K562 (cell line): ENCODE results near the gene HNRNPLL. TPM values are rescaled to one million over a fixed set of nuclear protein-coding genes. Genes with fewer than 3 reads are reported as not detected.

Source experiments
- ADNP ChIP-seq: fragments of 200-800 bp; sonication (Bioruptor generic); IDR thresholded peaks from 2 replicates; pipeline ENCODE4 v1.6.1; 2016; ENCODE audit warnings: missing genetic modification characterization, missing compliant biosample characterization
- BMI1 ChIP-seq: fragments of 150-350 bp; IDR thresholded peaks from 2 replicates; pipeline ENCODE4 v1.6.1; 2014; ENCODE audit warnings: low read length
- CGGBP1 ChIP-seq: fragments of 250-450 bp; sonication (Bioruptor Pico); IDR thresholded peaks from 2 replicates; pipeline ENCODE4 v1.9.0; 2021; ENCODE audit warnings: mild to moderate bottlenecking
- CTBP1 ChIP-seq: fragments of 450-650 bp; IDR thresholded peaks from 2 replicates; pipeline ENCODE4 v1.6.1; 2016; ENCODE audit warnings: borderline replicate concordance
- HDAC2 ChIP-seq: fragments of 450-650 bp; IDR thresholded peaks from 2 replicates; pipeline ENCODE4 v1.6.1; 2016; ENCODE audit warnings: mild to moderate bottlenecking
- HDAC3 ChIP-seq: fragments of 450-650 bp; IDR thresholded peaks from 2 replicates; pipeline ENCODE4 v1.6.1; 2018; ENCODE audit warnings: borderline replicate concordance, mild to moderate bottlenecking, moderate library complexity; ENCODE audit not compliant: partially characterized antibody
- MNT ChIP-seq, 2 experiments: fragments of 450-650 bp; conservative IDR thresholded peaks; 2 replicates each; pipeline ENCODE4 v1.6.1; 2017; ENCODE audit warnings: mild to moderate bottlenecking in 2 of 2, moderate library complexity in 2 of 2
- POLR2H ChIP-seq: IDR thresholded peaks from 2 replicates; pipeline ENCODE4 v1.6.1; 2016; ENCODE audit warnings: missing genetic modification characterization, low read depth, mild to moderate bottlenecking, control low read depth, missing compliant biosample characterization, moderate library complexity
- RBFOX2 ChIP-seq: fragments of 200-400 bp; formaldehyde crosslinking; IDR thresholded peaks from 2 replicates; pipeline ENCODE4 v1.6.1; 2017; ENCODE audit warnings: low read depth, mild to moderate bottlenecking, low read length, moderate library complexity
- TEAD4 ChIP-seq, 2 experiments: sonication (generic) in 1 of 2; formaldehyde crosslinking in 1 of 2; IDR thresholded peaks; 2 replicates each; pipeline versions ENCODE4 v1.6.1 to v1.8.0; 2012 to 2022; ENCODE audit warnings: borderline replicate concordance in 1 of 2, inconsistent platforms in 1 of 2, low read length in 1 of 2, mild to moderate bottlenecking in 1 of 2, missing genetic modification reagents in 1 of 2
- TRIM25 ChIP-seq: fragments of 450-650 bp; IDR thresholded peaks from 2 replicates; pipeline ENCODE4 v1.7.0; 2016; ENCODE audit warnings: borderline replicate concordance
- ZKSCAN3 ChIP-seq: fragments of 250-450 bp; sonication (Bioruptor Pico); IDR thresholded peaks from 2 replicates; pipeline ENCODE4 v1.4.0; 2020
- ZNF124 ChIP-seq: sonication (generic); formaldehyde crosslinking; IDR thresholded peaks from 2 replicates; pipeline ENCODE4 v1.8.1; 2022; ENCODE audit warnings: missing genetic modification reagents
- ZNF24 ChIP-seq: fragments of 450-650 bp; IDR thresholded peaks from 2 replicates; pipeline ENCODE4 v1.6.1; 2016
- ZNF324 ChIP-seq: fragments of 250-450 bp; sonication (Bioruptor Pico); IDR thresholded peaks from 2 replicates; pipeline ENCODE4 v1.4.0; 2020; ENCODE audit warnings: mild to moderate bottlenecking
- ZNF431 ChIP-seq: sonication (generic); formaldehyde crosslinking; IDR thresholded peaks from 2 replicates; pipeline ENCODE4 v1.8.0; 2022; ENCODE audit warnings: mild to moderate bottlenecking, missing genetic modification reagents
- ZNF609 ChIP-seq: sonication (generic); formaldehyde crosslinking; IDR thresholded peaks from 2 replicates; pipeline ENCODE4 v1.8.1; 2023; ENCODE audit warnings: missing genetic modification reagents, mild to moderate bottlenecking, borderline replicate concordance
- ZNF644 ChIP-seq: fragments of 200-800 bp; sonication (Bioruptor generic); IDR thresholded peaks from 2 replicates; pipeline ENCODE4 v1.6.1; 2016; ENCODE audit warnings: low read depth, missing genetic modification characterization, missing compliant biosample characterization
- ZNF707 ChIP-seq: fragments of 250-450 bp; sonication (Bioruptor Pico); conservative IDR thresholded peaks from 2 replicates; pipeline ENCODE4 v1.8.0; 2022; ENCODE audit warnings: inconsistent platforms, mild to moderate bottlenecking, moderate library complexity
- polyA plus RNA-seq, 8 experiments: library from polyadenylated mRNA; depleted of rRNA in 4 of 8; stranded (reverse) in 5 of 8; unstranded in 3 of 8; fragments of >200 nt; fragmentation: Nextera tagmentation in 2 of 8; fragmentation: Illumina TruSeq in 1 of 8; extraction: Ambion mirVana in 2 of 8; extraction: Trizol in 1 of 8; gene quantifications; 2 replicates each; pipeline versions ENCODE4 v1.2.1 to v1.2.3, GENCODE V29; 2011 to 2014; ENCODE audit warnings: inconsistent platforms in 1 of 8, missing spikeins in 1 of 8
- total RNA-seq, 7 experiments: library from RNA; depleted of rRNA in 6 of 7; stranded (reverse); fragments of >200 nt in 6 of 7; fragmentation: Illumina TruSeq in 2 of 7; extraction: Trizol in 2 of 7; gene quantifications; 2 replicates each; pipeline versions ENCODE4 v1.2.1 to v1.2.3, GENCODE V29; 2011 to 2021; ENCODE audit warnings: low replicate concordance in 1 of 7

Gene HNRNPLL
- total and polyA plus RNA-seq, 9 of the 15 experiments (the other 6 are each of a cell fraction or from before 2014, with no cell fraction given) = 19.8 to 135 (median 57.8) TPM

- peak; percentile 73 to 87 for TF ChIP-seq MNT (conservative IDR thresholded peaks at IDR 0.05)
- no peak for TF ChIP-seq ZNF324 (CRISPR knock-in tag)
- no peak for TF ChIP-seq ZNF707 (CRISPR knock-in tag)
- peak; percentile 73; the same call in 1 of the 2 replicates for TF ChIP-seq POLR2H (tag)
- TF ChIP-seq ZNF609 (CRISPR knock-in tag) = peak; percentile 71
- TF ChIP-seq ADNP (tag) = 0 out of 2 replicates have a peak, but pooled peaks have one; percentile 14
- TF ChIP-seq ZNF24 = no peak
- peak; percentile 66; the same call in 1 of the 2 replicates for TF ChIP-seq CTBP1
- TF ChIP-seq ZNF644 (tag) = no peak
- TF ChIP-seq TRIM25 = peak; percentile 94; the same call in 1 of the 2 replicates
- TF ChIP-seq BMI1 = no peak
- TF ChIP-seq HDAC3 = peak; percentile 72
- TF ChIP-seq HDAC2 = 0 out of 2 replicates have a peak, but pooled peaks have one; percentile 22
- peak; percentile 79; the same call in 1 of the 2 replicates for TF ChIP-seq ZNF431 (CRISPR knock-in tag)
- TF ChIP-seq TEAD4 (IDR thresholded peaks at IDR 0.05; ENCODE audit: low read length) = peak; percentile 64
- no peak for TF ChIP-seq TEAD4 (CRISPR knock-in tag; IDR thresholded peaks at IDR 0.05; ENCODE audit: borderline replicate concordance)
- TF ChIP-seq ZNF124 (CRISPR knock-in tag) = no peak
- TF ChIP-seq ZKSCAN3 (CRISPR knock-in tag) = no peak
- no peak for TF ChIP-seq CGGBP1 (CRISPR knock-in tag)
- peak; percentile 79 for TF ChIP-seq RBFOX2
These were observed 87.3 kb downstream of the HNRNPLL start (continued) for GRCh38 chr2:38515155-38516074.
